Heart left ventricle (tissue), 13 donors: ENCODE results near the gene RTN1.

ENCODE experiments used
- POLR2A ChIP-seq, 2 donors: fragments of 450-650 bp; IDR thresholded peaks; one replicate each; pipeline ENCODE4 v1.6.1; 2017; ENCODE audit warnings: antibody characterized with exemption in 2 of 2, mild to moderate bottlenecking in 2 of 2, moderate library complexity in 2 of 2
- TF ChIP-seq, protein P1 (sequence below), 12 donors: fragments of 200-600 bp; sonication (generic) in 4 of 12; IDR thresholded peaks; one replicate each; pipeline versions ENCODE4 v1.5.0 to v1.8.0; 2018 to 2022; ENCODE audit warnings: antibody characterized with exemption in 12 of 12, mild to moderate bottlenecking in 5 of 12
- donor health status: ischemic (EF 13 %, LVEDD 7.1; RV severe dilation, severe dysfunction).
- donor health status: DM: no; HTN: yes; CAD: no.
- donor health status: DM: no; HTN: no; CAD: no.
- donor health status: ischemic (EF 25% LVEDD 6.9; RV normal size, moderate dysfunction).
- donor health status: ischemic (EF 25% LVEDD 5.7; RV mildly dilated, moderate dysfunction).
- donor health status: ischemic (EF 35%, LVEDD 5.7; RV mildly dilated, moderate dysfunction).
- donor health status: nonischemic (EF 11% LVEDD 7.7; RV severe dilation, severe dysfunction).
- donor health status: DM: yes; HTN: yes; CAD: no.
- donor health status: PGD.
- donor health status: ischemic (EF 29% LVEDD 5.4; RV normal size, mild dysfunction).
- donor health status: nonischemic (EF 23%, LVEDD 6.1; RV moderate dilation, normal function).

DNA sequence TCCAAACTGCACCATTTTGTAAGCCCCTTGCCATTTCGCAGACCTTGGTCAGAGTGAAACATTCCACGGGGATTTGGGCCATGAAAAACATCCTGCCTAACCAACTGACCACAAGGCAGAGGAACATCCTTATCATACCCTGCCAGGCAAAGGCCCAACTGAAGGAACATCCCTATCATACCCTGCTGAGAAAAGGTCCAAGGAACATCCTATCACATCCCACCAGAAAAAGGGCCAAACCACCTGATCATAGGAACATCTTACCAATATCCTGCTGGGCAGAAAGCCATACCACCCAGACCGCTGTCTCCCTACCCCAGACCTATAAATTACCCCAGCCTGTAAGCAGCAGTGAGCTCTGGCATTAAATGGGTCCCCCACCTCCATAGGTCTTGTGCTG is 30.0 kb upstream of the RTN1 start:
- TF ChIP-seq, protein P1, sequence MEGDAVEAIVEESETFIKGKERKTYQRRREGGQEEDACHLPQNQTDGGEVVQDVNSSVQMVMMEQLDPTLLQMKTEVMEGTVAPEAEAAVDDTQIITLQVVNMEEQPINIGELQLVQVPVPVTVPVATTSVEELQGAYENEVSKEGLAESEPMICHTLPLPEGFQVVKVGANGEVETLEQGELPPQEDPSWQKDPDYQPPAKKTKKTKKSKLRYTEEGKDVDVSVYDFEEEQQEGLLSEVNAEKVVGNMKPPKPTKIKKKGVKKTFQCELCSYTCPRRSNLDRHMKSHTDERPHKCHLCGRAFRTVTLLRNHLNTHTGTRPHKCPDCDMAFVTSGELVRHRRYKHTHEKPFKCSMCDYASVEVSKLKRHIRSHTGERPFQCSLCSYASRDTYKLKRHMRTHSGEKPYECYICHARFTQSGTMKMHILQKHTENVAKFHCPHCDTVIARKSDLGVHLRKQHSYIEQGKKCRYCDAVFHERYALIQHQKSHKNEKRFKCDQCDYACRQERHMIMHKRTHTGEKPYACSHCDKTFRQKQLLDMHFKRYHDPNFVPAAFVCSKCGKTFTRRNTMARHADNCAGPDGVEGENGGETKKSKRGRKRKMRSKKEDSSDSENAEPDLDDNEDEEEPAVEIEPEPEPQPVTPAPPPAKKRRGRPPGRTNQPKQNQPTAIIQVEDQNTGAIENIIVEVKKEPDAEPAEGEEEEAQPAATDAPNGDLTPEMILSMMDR (IDR thresholded peaks at IDR 0.05), result no peak
- TF ChIP-seq POLR2A (IDR thresholded peaks at IDR 0.05), result no peak
